Fibroblast of upper back skin (primary cell): Measurements from ENCODE around the gene TMSB10.
"Not testable (repeated sequence)": the region's sequence is repeated elsewhere in the genome, so short reads cannot be mapped to it uniquely, and the experiment has no call there.

Source experiments
- DNase-seq: peaks from one replicate; pipeline ENCODE4 v3.0.0-alpha.2; 2013

The TMSB10 gene

GRCh38 chr2:84940831-84941412, 35.5 kb downstream of the TMSB10 start:
- DNase-seq, result no peak

GRCh38 chr2:84942166-84942565, 36.7 kb downstream of the TMSB10 start:
- DNase-seq, result no peak

GRCh38 chr2:84942964-84943421, 37.5 kb downstream of the TMSB10 start:
- no peak for DNase-seq

GRCh38 chr2:84944295-84944909, 38.9 kb downstream of the TMSB10 start:
- DNase-seq, result no peak

GRCh38 chr2:84945838-84946203, 40.4 kb downstream of the TMSB10 start:
- DNase-seq, result not testable (repeated sequence)

- DNase-seq, result peak; percentile 84
Observed at GRCh38 chr2:84946204-84947009, 41.0 kb downstream of the TMSB10 start.

- no peak for DNase-seq
Observed at GRCh38 chr2:84947010-84947593, 41.6 kb downstream of the TMSB10 start.

- DNase-seq, result no peak
Observed at GRCh38 chr2:84953535-84953934, 48.1 kb downstream of the TMSB10 start.

GRCh38 chr2:84954329-84954728, 48.9 kb downstream of the TMSB10 start:
- DNase-seq, result no peak
